K562 (cell line): ENCODE results near the gene PRELID1. TPM values are rescaled to one million over a fixed set of nuclear protein-coding genes. Genes with fewer than 3 reads are reported as not detected.

Experiments
- ATAC-seq: fragments of 200-7000 bp; cut with Tn5 transposase; 3 replicates; pipeline ENCODE4 v1.9.1; 2020; ENCODE audit warnings: moderate library complexity
- BruUV-seq: library from RNA; stranded (reverse); fragments of 400-500 nt; replicated peaks from 2 replicates; lab custom pipeline; 2021; lab: Mats Ljungman, UMichigan
- CTCF ChIA-PET: fragments of 300-600 bp; formaldehyde crosslinking; extraction: SDS; loops from one replicate; lab custom pipeline; 2021; ENCODE audit warnings: low intra/inter-chr PET ratio; lab: Yijun Ruan, JAX
- POLR2A ChIA-PET: fragments of 300-600, 350-650 bp; sonication (Branson Sonifier 250); formaldehyde crosslinking; extraction: SDS; loops from one replicate; lab custom pipeline; 2021; ENCODE audit warnings: antibody characterized with exemption, inconsistent platforms; lab: Yijun Ruan, JAX
- DNase-seq, 4 experiments: peaks; one replicate each; pipeline versions ENCODE4 v3.0.0 to v3.0.0-alpha.2; 2011 to 2018; ENCODE audit warnings: low spot score in 3 of 4, mixed read lengths in 3 of 4; ENCODE audit errors: extremely low read depth in 1 of 4
- FAIRE-seq: peaks from 2 replicates; lab custom pipeline; 2011; peaks lifted over from hg19 to GRCh38; lab: Jason Lieb, UNC
- H2AFZ ChIP-seq: 2 replicates; pipeline ENCODE4 v1.6.0; 2011; ENCODE audit warnings: low read depth, low read length, control low read depth, inconsistent platforms
- H3K27ac ChIP-seq: fragments of 200-600 bp; 3 replicates; pipeline ENCODE4 v1.8.0; 2011; ENCODE audit warnings: low read depth, mild to moderate bottlenecking, control low read depth, inconsistent platforms, low read length, moderate library complexity, mixed read lengths; ENCODE audit errors: extremely low read depth
- H3K27me3 ChIP-seq, 2 experiments: fragments of 300-600 bp in 1 of 2; 2 replicates in 1 of 2; 3 replicates in 1 of 2; pipeline versions ENCODE4 v1.6.0 to v1.8.0; 2011; ENCODE audit warnings: inconsistent platforms in 2 of 2, low read length in 2 of 2, mild to moderate bottlenecking in 1 of 2, mixed read lengths in 1 of 2, moderate library complexity in 1 of 2; ENCODE audit not compliant: control insufficient read depth in 2 of 2, insufficient read depth in 2 of 2
- H3K36me3 ChIP-seq: fragments of 300-600 bp; 3 replicates; pipeline ENCODE4 v1.8.0; 2011; ENCODE audit warnings: mild to moderate bottlenecking, low read length, inconsistent platforms; ENCODE audit not compliant: control insufficient read depth, insufficient read depth
- H3K4me1 ChIP-seq, 2 experiments: fragments of 200-600 bp in 1 of 2; replicated peaks in 1 of 2; 2 replicates in 1 of 2; 3 replicates in 1 of 2; pipeline versions ENCODE4 v1.5.1 to v1.8.0; 2011; ENCODE audit warnings: inconsistent platforms in 2 of 2, low read length in 2 of 2, mild to moderate bottlenecking in 1 of 2, mixed read lengths in 1 of 2, moderate library complexity in 1 of 2; ENCODE audit not compliant: control insufficient read depth in 2 of 2, insufficient read depth in 2 of 2
- H3K4me2 ChIP-seq: 2 replicates; pipeline ENCODE4 v1.6.1; 2011; ENCODE audit warnings: low read length, control low read depth, inconsistent platforms, mixed read lengths; ENCODE audit not compliant: insufficient read depth
- H3K4me3 ChIP-seq: fragments of 200-600 bp; sonication (generic), shearing (Covaris generic); 2 replicates; pipeline ENCODE4 v1.5.1; 2016; ENCODE audit warnings: control low read depth, inconsistent platforms
- H3K79me2 ChIP-seq: fragments of 200-600 bp; 3 replicates; pipeline ENCODE4 v1.8.0; 2011; ENCODE audit warnings: low read length, inconsistent platforms; ENCODE audit not compliant: control insufficient read depth, insufficient read depth
- H3K9ac ChIP-seq, 2 experiments: 2 replicates each; pipeline versions ENCODE4 v1.6.0 to v1.6.1; 2011; ENCODE audit warnings: low read depth in 2 of 2, low read length in 2 of 2, control low read depth in 1 of 2, inconsistent platforms in 1 of 2, mild to moderate bottlenecking in 1 of 2, mixed read lengths in 1 of 2; ENCODE audit not compliant: insufficient read depth in 1 of 2
- H3K9me1 ChIP-seq: one replicate; pipeline ENCODE4 v1.6.0; 2011; ENCODE audit warnings: inconsistent platforms, mild to moderate bottlenecking, low read length, moderate library complexity; ENCODE audit not compliant: control insufficient read depth, insufficient read depth
- H3K9me3 ChIP-seq: replicated peaks from 2 replicates; pipeline ENCODE4 v1.5.1; 2011; ENCODE audit warnings: low read depth, low read length, inconsistent platforms; ENCODE audit not compliant: control insufficient read depth, insufficient read depth
- H4K20me1 ChIP-seq: replicated peaks from 2 replicates; pipeline ENCODE4 v1.6.1; 2011; ENCODE audit warnings: low read length, inconsistent platforms, mixed read lengths; ENCODE audit not compliant: control insufficient read depth, insufficient read depth
- BRF1 ChIP-seq: IDR thresholded peaks from 3 replicates; pipeline ENCODE4 v1.6.1; 2011; ENCODE audit warnings: borderline replicate concordance, mild to moderate bottlenecking; ENCODE audit not compliant: insufficient read length; ENCODE audit errors: extremely low read depth
- CBX5 ChIP-seq: IDR thresholded peaks from 2 replicates; pipeline ENCODE4 v1.6.1; 2014; ENCODE audit warnings: low read depth, borderline replicate concordance
- CHD4 ChIP-seq: fragments of 200-600 bp; sonication (generic); IDR thresholded peaks from 3 replicates; pipeline ENCODE4 v1.6.1; 2012; ENCODE audit warnings: low read depth, mild to moderate bottlenecking, mixed read lengths, low read length, inconsistent platforms; ENCODE audit not compliant: insufficient read depth, insufficient replicate concordance, poor library complexity, severe bottlenecking
- CTCFL ChIP-seq: IDR thresholded peaks from 2 replicates; pipeline ENCODE4 v1.6.1; 2011; ENCODE audit warnings: borderline replicate concordance, low read depth, mild to moderate bottlenecking, moderate library complexity, low read length; ENCODE audit not compliant: insufficient read depth, poor library complexity, severe bottlenecking
- ETS1 ChIP-seq: conservative IDR thresholded peaks from 2 replicates; pipeline ENCODE4 v1.6.1; 2011; ENCODE audit warnings: low read depth, mild to moderate bottlenecking, low read length; ENCODE audit not compliant: control insufficient read depth
- GABPB2 ChIP-seq: fragments of 250-450 bp; sonication (Bioruptor Pico); conservative IDR thresholded peaks from 2 replicates; pipeline ENCODE4 v1.5.1; 2021; ENCODE audit warnings: mild to moderate bottlenecking
- IRF1 ChIP-seq: sonication (generic); formaldehyde crosslinking; IDR thresholded peaks from 2 replicates; pipeline ENCODE4 v1.8.0; 2022; ENCODE audit warnings: missing genetic modification reagents, mild to moderate bottlenecking, borderline replicate concordance
- KDM4B ChIP-seq, 2 experiments: fragments of 450-650 bp in 1 of 2; sonication (generic) in 1 of 2; IDR thresholded peaks; 2 replicates each; pipeline ENCODE4 v1.6.1; 2016 to 2017; ENCODE audit warnings: borderline replicate concordance in 2 of 2, antibody characterized with exemption in 1 of 2, low read depth in 1 of 2, mild to moderate bottlenecking in 1 of 2
- KLF1 ChIP-seq: fragments of 450-650 bp; IDR thresholded peaks from 2 replicates; pipeline ENCODE4 v1.6.1; 2016; ENCODE audit warnings: missing genetic modification characterization, missing compliant biosample characterization
- MYBL2 ChIP-seq, 2 experiments: fragments of 450-650 bp in 1 of 2; sonication (generic) in 1 of 2; formaldehyde crosslinking in 1 of 2; IDR thresholded peaks; 2 replicates each; pipeline versions ENCODE4 v1.6.1 to v1.8.1; 2017 to 2022; ENCODE audit warnings: borderline replicate concordance in 1 of 2, inconsistent platforms in 1 of 2, low read depth in 1 of 2, mild to moderate bottlenecking in 1 of 2, missing genetic modification reagents in 1 of 2, moderate library complexity in 1 of 2
- NFIC ChIP-seq: fragments of 450-650 bp; IDR thresholded peaks from 2 replicates; pipeline ENCODE4 v1.6.1; 2017; ENCODE audit warnings: mild to moderate bottlenecking, inconsistent platforms
- NFXL1 ChIP-seq: fragments of 450-650 bp; formaldehyde crosslinking; IDR thresholded peaks from 2 replicates; pipeline ENCODE4 v1.4.0; 2021; ENCODE audit warnings: mild to moderate bottlenecking
- POU5F1 ChIP-seq: fragments of 150-350 bp; IDR thresholded peaks from 2 replicates; pipeline ENCODE4 v1.6.1; 2014; ENCODE audit warnings: borderline replicate concordance, low read length, low read depth, mild to moderate bottlenecking; ENCODE audit not compliant: partially characterized antibody
- ZNF253 ChIP-seq: fragments of 250-450 bp; sonication (Bioruptor Pico); conservative IDR thresholded peaks from 2 replicates; pipeline ENCODE4 v1.6.1; 2021; ENCODE audit warnings: mild to moderate bottlenecking
- ZNF384 ChIP-seq: IDR thresholded peaks from 2 replicates; pipeline ENCODE4 v1.6.1; 2012; ENCODE audit warnings: low read depth, low read length, improper control_type of control experiment
- ZNF551 ChIP-seq: fragments of 250-450 bp; sonication (Bioruptor Pico); IDR thresholded peaks from 2 replicates; pipeline ENCODE4 v1.5.0; 2021; ENCODE audit warnings: mild to moderate bottlenecking, moderate library complexity
- WGBS: fragments of 100-300 bp; shearing (Covaris generic); methylation state at CpG from one replicate; pipeline ENCODE4 v1.1.6; 2016; ENCODE audit warnings: low coverage, mixed read lengths; ENCODE audit not compliant: insufficient coverage; ENCODE audit errors: missing lambda C conversion rate; 5-methylcytosine and 5-hydroxymethylcytosine counted together
- in situ Hi-C: fragments of 300-500 bp; cut with MboI; formaldehyde crosslinking; loops from 4 replicates; pipeline ENCODE4 v1.15.0; 2018; ENCODE audit warnings: inconsistent platforms, mixed read lengths
- intact Hi-C: fragments of 100-400 bp; cut with micrococcal nuclease; formaldehyde crosslinking; loops from 2 replicates; pipeline ENCODE4 v1.14.2; 2022
- polyA plus RNA-seq, 8 experiments: library from polyadenylated mRNA; depleted of rRNA in 4 of 8; stranded (reverse) in 5 of 8; unstranded in 3 of 8; fragments of >200 nt; fragmentation: Nextera tagmentation in 2 of 8; fragmentation: Illumina TruSeq in 1 of 8; extraction: Ambion mirVana in 2 of 8; extraction: Trizol in 1 of 8; gene quantifications; 2 replicates each; pipeline versions ENCODE4 v1.2.1 to v1.2.3, GENCODE V29; 2011 to 2014; ENCODE audit warnings: inconsistent platforms in 1 of 8, missing spikeins in 1 of 8
- total RNA-seq, 7 experiments: library from RNA; depleted of rRNA in 6 of 7; stranded (reverse); fragments of >200 nt in 6 of 7; fragmentation: Illumina TruSeq in 2 of 7; extraction: Trizol in 2 of 7; gene quantifications; 2 replicates each; pipeline versions ENCODE4 v1.2.1 to v1.2.3, GENCODE V29; 2011 to 2021; ENCODE audit warnings: low replicate concordance in 1 of 7

Gene PRELID1
- total and polyA plus RNA-seq, 9 of the 15 experiments (the other 6 are each of a cell fraction or from before 2014, with no cell fraction given), result 40.1 to 484 (median 340) TPM

GRCh38 chr5:177335701-177336065 lies 32.1 kb downstream of the PRELID1 start:
- intact Hi-C loops, result no loop called here
- ATAC-seq (no peak), FAIRE-seq (no peak), DNase-seq (no peak)
- Histone ChIP-seq H3K79me2 (peaks cover 11% of the 10 kb centered on the region), H3K4me2 (no peak overlapping the region), H3K27me3 (no peaks in the 10 kb centered on the region), H3K9me1 (no peaks in the 10 kb centered on the region), H3K4me3 (no peak overlapping the region), H3K27ac (no peak overlapping the region), H3K4me1 (peaks cover 0 to 4% of the 10 kb centered on the region in 2 experiments; a peak in 1 of 5 replicates), H2AFZ (no peak overlapping the region), H4K20me1 (0 out of 2 replicates have a peak, but pooled peaks cover 8% of the 10 kb centered on the region), H3K36me3 (peaks cover 94% of the 10 kb centered on the region)
- POLR2A ChIA-PET, result interaction anchor here (1.1 to 1.2 kb wide), 2 partner anchors 8 to 38 kb away, joined by 3 to 4 read pairs; no protein-coding TSS in a partner anchor
- BruUV-seq, result no TSS peak
- TF ChIP-seq KDM4B (IDR thresholded peaks at IDR 0.05; ENCODE audit: borderline replicate concordance in 2 of 2, low read depth in 1 of 2) (no peak), CHD4 (no peak), KLF1 (tag) (no peak), MYBL2 (IDR thresholded peaks at IDR 0.05; ENCODE audit: low read depth) (no peak), MYBL2 (CRISPR knock-in tag; IDR thresholded peaks at IDR 0.05; ENCODE audit: borderline replicate concordance) (no peak), IRF1 (CRISPR knock-in tag) (no peak), NFIC (no peak), ZNF384 (no peak), BRF1 (no peak), POU5F1 (no peak), CBX5 (no peak), CTCFL (no peak), ETS1 (no peak), GABPB2 (CRISPR knock-in tag) (no peak), NFXL1 (CRISPR knock-in tag) (no peak), ZNF551 (CRISPR knock-in tag) (no peak), ZNF253 (CRISPR knock-in tag) (no peak)
- TF ChIP-seq, all 486 proteins: peak for 0
- peak overlapping the region in 1 of 2 experiments; percentile 13; a peak in 1 of 4 replicates for H3K9ac ChIP-seq
- no peaks in the 10 kb centered on the region for H3K9me3 ChIP-seq
- in situ Hi-C loops, result no loop called here
- 93% methylated on average over 7 of the region's 7 CpGs for WGBS
- CTCF ChIA-PET, result no interaction called here
